ENCODE measurements around the gene STX1A.
A peak's percentile ranks its signal among the peaks of the same experiment; 100 is the strongest.

Gene STX1A

GRCh38 chr7:73737491-73738219 is 18.2 kb upstream of the STX1A start:
- no peak overlapping the region for H3K27ac ChIP-seq (ENCODE audit: extremely low read depth, low read depth, low read length)
- peaks cover 8% of the 10 kb centered on the region for H3K4me1 ChIP-seq (ENCODE audit: control insufficient read depth, insufficient read depth, low read length)
- TF ChIP-seq MEIS1 (CRISPR knock-in tag; IDR thresholded peaks at IDR 0.05; ENCODE audit: borderline replicate concordance) = no peak
- no peak for TF ChIP-seq PRDM10 (tag by site-specific recombination; IDR thresholded peaks at IDR 0.05)
- no peak for TF ChIP-seq ZNF692 (tag by site-specific recombination; IDR thresholded peaks at IDR 0.05)
- no peak for TF ChIP-seq ZBTB11 (tag by site-specific recombination; conservative IDR thresholded peaks at IDR 0.05; ENCODE audit: low read depth)
- TF ChIP-seq ZNF488 (tag by site-specific recombination; IDR thresholded peaks at IDR 0.05) = no peak
- TF ChIP-seq ZNF157 (tag by site-specific recombination; IDR thresholded peaks at IDR 0.05) = no peak
- no peak for TF ChIP-seq ZNF341 (tag by site-specific recombination; IDR thresholded peaks at IDR 0.05; ENCODE audit: low read depth)
- no peak for TF ChIP-seq ZNF311 (tag by site-specific recombination; IDR thresholded peaks at IDR 0.05; ENCODE audit: borderline replicate concordance)
- TF ChIP-seq BCL6B (tag by site-specific recombination; IDR thresholded peaks at IDR 0.05) = no peak
- TF ChIP-seq GLI2 (tag by site-specific recombination; IDR thresholded peaks at IDR 0.05; ENCODE audit: borderline replicate concordance, low read depth) = no peak
- peak overlapping the region; percentile 65 for H3K4me3 ChIP-seq (ENCODE audit: low read depth, low read length)
- ChIA-PET POLR2A (interaction anchor here (0.6 to 3.0 kb wide), 12 partner anchors 9 to 313 kb away, joined by 3 to 16 read pairs (median 4); partner anchors contain the start of gene CLDN3), CTCF (interaction anchor here (0.7 to 1.1 kb wide), 6 partner anchors 12 to 289 kb away, joined by 3 to 4 read pairs (median 3); no protein-coding TSS in a partner anchor)
- no peaks in the 10 kb centered on the region for H3K9me3 ChIP-seq (ENCODE audit: control insufficient read depth, insufficient read depth, low read depth, low read length)
- H3K36me3 ChIP-seq (ENCODE audit: control insufficient read depth in 2 of 2, insufficient read depth in 1 of 2, low read length in 2 of 2) = peaks cover 0 to 22% of the 10 kb centered on the region in 2 experiments; a peak in 2 of 3 replicates

- ChIA-PET CTCF (interaction anchor here (0.6 to 1.1 kb wide), 6 partner anchors 19 to 147 kb away, joined by 3 to 4 read pairs (median 3); no protein-coding TSS in a partner anchor), POLR2A (interaction anchor here (2.6 kb wide), 1 partner anchor 21 kb away, joined by 12 read pairs; no protein-coding TSS in a partner anchor)
- Histone ChIP-seq H3K27ac (ENCODE audit: extremely low read depth, low read depth, low read length) (0 out of 2 replicates have a peak overlapping the region, but pooled peaks have one; percentile 9), H3K36me3 (ENCODE audit: control insufficient read depth in 2 of 2, insufficient read depth in 1 of 2, low read length in 2 of 2) (peaks cover 0 to 22% of the 10 kb centered on the region in 2 experiments; a peak in 2 of 3 replicates), H3K9me3 (ENCODE audit: control insufficient read depth, insufficient read depth, low read depth, low read length) (no peaks in the 10 kb centered on the region), H3K4me3 (ENCODE audit: low read depth, low read length) (no peak overlapping the region), H3K4me1 (ENCODE audit: control insufficient read depth, insufficient read depth, low read length) (peaks cover 8% of the 10 kb centered on the region)
- TF ChIP-seq SCRT2 (tag by site-specific recombination; IDR thresholded peaks at IDR 0.05) (no peak), ZNF843 (tag by site-specific recombination; IDR thresholded peaks at IDR 0.05) (no peak), PRDM2 (tag by site-specific recombination; IDR thresholded peaks at IDR 0.05; ENCODE audit: borderline replicate concordance) (no peak), ZNF837 (tag by site-specific recombination; IDR thresholded peaks at IDR 0.05) (no peak)
Observed at GRCh38 chr7:73736885-73737284, 17.4 kb upstream of the STX1A start.

All from HEK293 (cell line).